HFFc6 (cell line): ENCODE measurements around the gene WDR90. TPM values are rescaled to one million over a fixed set of nuclear protein-coding genes. Genes with fewer than 3 reads are reported as not detected.
A peak's percentile ranks its signal among the peaks of the same experiment; 100 is the strongest.

Experiments
- DNase-seq: peaks from one replicate; pipeline ENCODE4 v3.0.0-alpha.2; 2018
- H3K27ac Mint-ChIP-seq: 2 replicates; pipeline ENCODE4 v1.8.0; 2020; ENCODE audit warnings: mild to moderate bottlenecking, mixed read lengths
- H3K27me3 Mint-ChIP-seq: 2 replicates; pipeline ENCODE4 v1.8.0; 2021; ENCODE audit warnings: mild to moderate bottlenecking, moderate library complexity, mixed read lengths; ENCODE audit not compliant: insufficient read depth
- H3K36me3 Mint-ChIP-seq: 2 replicates; pipeline ENCODE4 v1.8.0; 2021; ENCODE audit warnings: low read depth, mixed read lengths
- H3K4me1 Mint-ChIP-seq: 2 replicates; pipeline ENCODE4 v1.8.0; 2020; ENCODE audit warnings: low read depth, mixed read lengths
- H3K4me3 Mint-ChIP-seq: 2 replicates; pipeline ENCODE4 v1.8.0; 2020; ENCODE audit warnings: mild to moderate bottlenecking, moderate library complexity, mixed read lengths
- H3K9me3 Mint-ChIP-seq: 2 replicates; pipeline ENCODE4 v1.8.0; 2020; ENCODE audit warnings: mild to moderate bottlenecking, mixed read lengths
- total RNA-seq, 6 experiments: library from RNA; stranded (reverse); fragmentation: NEBNext Ultra II Directional; extraction: Animal tissue kit (Norgen Biotek cat#: 25700); gene quantifications; 2 replicates in 1 of 6; 3 replicates in 5 of 6; pipeline ENCODE4 v1.2.3, GENCODE V29; 2021
- TF ChIP-seq, protein P1 (sequence below): fragments of 200-600 bp; sonication (generic); IDR thresholded peaks from 2 replicates; pipeline ENCODE4 v1.5.0; 2021; ENCODE audit warnings: antibody characterized with exemption, mild to moderate bottlenecking

Gene WDR90
- total RNA-seq, 6 experiments from 2014 or later: 11.6 to 19.0 (median 17.7) TPM

- H3K27ac Mint-ChIP-seq: no peak overlapping the region; the same call in 1 of the 2 replicates
- no peaks in the 10 kb centered on the region for H3K36me3 Mint-ChIP-seq
- TF ChIP-seq, protein P1, sequence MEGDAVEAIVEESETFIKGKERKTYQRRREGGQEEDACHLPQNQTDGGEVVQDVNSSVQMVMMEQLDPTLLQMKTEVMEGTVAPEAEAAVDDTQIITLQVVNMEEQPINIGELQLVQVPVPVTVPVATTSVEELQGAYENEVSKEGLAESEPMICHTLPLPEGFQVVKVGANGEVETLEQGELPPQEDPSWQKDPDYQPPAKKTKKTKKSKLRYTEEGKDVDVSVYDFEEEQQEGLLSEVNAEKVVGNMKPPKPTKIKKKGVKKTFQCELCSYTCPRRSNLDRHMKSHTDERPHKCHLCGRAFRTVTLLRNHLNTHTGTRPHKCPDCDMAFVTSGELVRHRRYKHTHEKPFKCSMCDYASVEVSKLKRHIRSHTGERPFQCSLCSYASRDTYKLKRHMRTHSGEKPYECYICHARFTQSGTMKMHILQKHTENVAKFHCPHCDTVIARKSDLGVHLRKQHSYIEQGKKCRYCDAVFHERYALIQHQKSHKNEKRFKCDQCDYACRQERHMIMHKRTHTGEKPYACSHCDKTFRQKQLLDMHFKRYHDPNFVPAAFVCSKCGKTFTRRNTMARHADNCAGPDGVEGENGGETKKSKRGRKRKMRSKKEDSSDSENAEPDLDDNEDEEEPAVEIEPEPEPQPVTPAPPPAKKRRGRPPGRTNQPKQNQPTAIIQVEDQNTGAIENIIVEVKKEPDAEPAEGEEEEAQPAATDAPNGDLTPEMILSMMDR: no peak
- DNase-seq: no peak
- H3K9me3 Mint-ChIP-seq: no peaks in the 10 kb centered on the region
- no peaks in the 10 kb centered on the region; the same call in 1 of the 2 replicates for H3K27me3 Mint-ChIP-seq
- H3K4me1 Mint-ChIP-seq: no peaks in the 10 kb centered on the region
- peak overlapping the region; percentile 84 for H3K4me3 Mint-ChIP-seq
Observed at GRCh38 chr16:668519-669171, 19.5 kb downstream of the WDR90 start.

DNA sequence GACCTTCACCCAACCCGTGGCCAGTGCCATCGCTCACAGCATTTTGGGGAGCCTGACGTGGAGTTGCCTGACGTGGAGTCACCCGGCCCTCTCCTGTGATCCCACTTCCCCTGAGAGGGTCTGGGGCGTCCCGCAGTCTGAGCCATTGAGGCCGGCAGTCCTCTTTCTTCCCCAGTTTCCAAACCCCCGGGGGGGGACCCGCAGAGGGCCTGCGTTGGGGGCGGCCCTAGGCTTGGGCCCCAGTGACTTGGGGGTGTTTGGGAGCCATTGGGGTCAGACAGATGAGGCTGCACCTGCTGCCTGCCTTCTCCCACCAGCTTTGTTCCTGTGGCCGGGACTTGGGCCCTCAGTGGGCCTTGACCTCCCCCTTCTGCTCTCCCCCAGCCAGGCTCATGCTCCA lies 20.5 kb downstream of the WDR90 start:
- Mint-ChIP-seq H3K4me3 (no peak overlapping the region), H3K4me1 (no peaks in the 10 kb centered on the region), H3K27me3 (no peaks in the 10 kb centered on the region; the same call in 1 of the 2 replicates)

GRCh38 chr16:670485-671352 lies 21.6 kb downstream of the WDR90 start:
- Mint-ChIP-seq H3K4me1 (no peaks in the 10 kb centered on the region), H3K36me3 (no peaks in the 10 kb centered on the region), H3K27ac (no peak overlapping the region), H3K27me3 (peaks cover 3% of the 10 kb centered on the region), H3K9me3 (no peaks in the 10 kb centered on the region), H3K4me3 (no peak overlapping the region)
- DNase-seq: no peak
- TF ChIP-seq, protein P1: no peak

More for the DNA sequence above, 20.5 kb downstream of the WDR90 start:
- no peak for DNase-seq
- no peaks in the 10 kb centered on the region for H3K36me3 Mint-ChIP-seq
- H3K9me3 Mint-ChIP-seq: no peaks in the 10 kb centered on the region
- H3K27ac Mint-ChIP-seq: no peak overlapping the region
- TF ChIP-seq, protein P1: no peak

- DNase-seq: no peak
- Mint-ChIP-seq H3K4me3 (no peak overlapping the region), H3K27me3 (peaks cover 3% of the 10 kb centered on the region), H3K27ac (no peak overlapping the region), H3K9me3 (no peaks in the 10 kb centered on the region), H3K36me3 (no peaks in the 10 kb centered on the region), H3K4me1 (no peaks in the 10 kb centered on the region)
- TF ChIP-seq, protein P1: no peak
Observed at GRCh38 chr16:671353-672131, 22.4 kb downstream of the WDR90 start.

GRCh38 chr16:672371-672770 lies 23.2 kb downstream of the WDR90 start:
- TF ChIP-seq, protein P1: no peak
- Mint-ChIP-seq H3K27ac (no peak overlapping the region), H3K9me3 (no peaks in the 10 kb centered on the region), H3K36me3 (no peaks in the 10 kb centered on the region), H3K4me1 (no peaks in the 10 kb centered on the region), H3K27me3 (peaks cover 3% of the 10 kb centered on the region), H3K4me3 (no peak overlapping the region)
- no peak for DNase-seq
